Measurements from ENCODE around the gene PSME2. TPM values are rescaled to one million over a fixed set of nuclear protein-coding genes. Genes with fewer than 3 reads are reported as not detected.

The PSME2 gene
- total RNA-seq, 2 experiments from 2014 or later: 81.7 to 83.2 TPM

GRCh38 chr14:24116128-24116814, 30.1 kb downstream of the PSME2 start:
- ATAC-seq (ENCODE audit: poor library complexity) (no peak), DNase-seq (peak in 1 of 14 experiments; percentile 21)
- intact Hi-C loops (cut with DNase I, micrococcal nuclease): loop anchor here in 1 of 2 experiments (2.0 to 10.0 kb wide), 3 partner anchors 29 to 551 kb away; partner anchors contain the start of gene AP1G2
- CTCF ChIA-PET: interaction anchor here (0.8 to 1.7 kb wide), 4 partner anchors 20 to 217 kb away, joined by 3 to 6 read pairs (median 4); partner anchors contain the start of genes IRF9 and PSME1
- Histone ChIP-seq H3K4me1 (ENCODE audit: insufficient read depth, low read length) (peaks cover 37% of the 10 kb centered on the region), H3K4me3 (ENCODE audit: low read length) (peak overlapping the region; percentile 77), H3K9me3 (ENCODE audit: control insufficient read depth in 1 of 2, insufficient read depth in 1 of 2, low read length in 2 of 2) (no peaks in the 10 kb centered on the region), H3K36me3 (ENCODE audit: insufficient read depth, low read length) (peaks cover 44% of the 10 kb centered on the region), H3K27ac (ENCODE audit: low read depth in 1 of 2, low read length in 2 of 2) (no peak overlapping the region), H3K27me3 (ENCODE audit: control insufficient read depth in 1 of 2, insufficient read depth in 2 of 2, low read length in 2 of 2) (no peaks in the 10 kb centered on the region)
- TF ChIP-seq, protein P1, sequence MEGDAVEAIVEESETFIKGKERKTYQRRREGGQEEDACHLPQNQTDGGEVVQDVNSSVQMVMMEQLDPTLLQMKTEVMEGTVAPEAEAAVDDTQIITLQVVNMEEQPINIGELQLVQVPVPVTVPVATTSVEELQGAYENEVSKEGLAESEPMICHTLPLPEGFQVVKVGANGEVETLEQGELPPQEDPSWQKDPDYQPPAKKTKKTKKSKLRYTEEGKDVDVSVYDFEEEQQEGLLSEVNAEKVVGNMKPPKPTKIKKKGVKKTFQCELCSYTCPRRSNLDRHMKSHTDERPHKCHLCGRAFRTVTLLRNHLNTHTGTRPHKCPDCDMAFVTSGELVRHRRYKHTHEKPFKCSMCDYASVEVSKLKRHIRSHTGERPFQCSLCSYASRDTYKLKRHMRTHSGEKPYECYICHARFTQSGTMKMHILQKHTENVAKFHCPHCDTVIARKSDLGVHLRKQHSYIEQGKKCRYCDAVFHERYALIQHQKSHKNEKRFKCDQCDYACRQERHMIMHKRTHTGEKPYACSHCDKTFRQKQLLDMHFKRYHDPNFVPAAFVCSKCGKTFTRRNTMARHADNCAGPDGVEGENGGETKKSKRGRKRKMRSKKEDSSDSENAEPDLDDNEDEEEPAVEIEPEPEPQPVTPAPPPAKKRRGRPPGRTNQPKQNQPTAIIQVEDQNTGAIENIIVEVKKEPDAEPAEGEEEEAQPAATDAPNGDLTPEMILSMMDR (IDR thresholded peaks at IDR 0.05): no peak
- H3K27me3 Mint-ChIP-seq: no peaks in the 10 kb centered on the region
- H3K4me3 Mint-ChIP-seq: peak overlapping the region; percentile 98
- H3K9me3 Mint-ChIP-seq: no peaks in the 10 kb centered on the region
- POLR2A ChIA-PET: interaction anchor here (0.6 to 7.0 kb wide), 10 partner anchors 9 to 196 kb away, joined by 3 to 296 read pairs (median 24); partner anchors contain the start of genes CHMP4A, EMC9, FITM1 and IRF9
- peak overlapping the region; percentile 98 for H3K27ac Mint-ChIP-seq
- peaks cover 35% of the 10 kb centered on the region for H3K4me1 Mint-ChIP-seq (ENCODE audit: low read depth)
- peaks cover 77% of the 10 kb centered on the region for H3K36me3 Mint-ChIP-seq (ENCODE audit: low read depth)

DNA sequence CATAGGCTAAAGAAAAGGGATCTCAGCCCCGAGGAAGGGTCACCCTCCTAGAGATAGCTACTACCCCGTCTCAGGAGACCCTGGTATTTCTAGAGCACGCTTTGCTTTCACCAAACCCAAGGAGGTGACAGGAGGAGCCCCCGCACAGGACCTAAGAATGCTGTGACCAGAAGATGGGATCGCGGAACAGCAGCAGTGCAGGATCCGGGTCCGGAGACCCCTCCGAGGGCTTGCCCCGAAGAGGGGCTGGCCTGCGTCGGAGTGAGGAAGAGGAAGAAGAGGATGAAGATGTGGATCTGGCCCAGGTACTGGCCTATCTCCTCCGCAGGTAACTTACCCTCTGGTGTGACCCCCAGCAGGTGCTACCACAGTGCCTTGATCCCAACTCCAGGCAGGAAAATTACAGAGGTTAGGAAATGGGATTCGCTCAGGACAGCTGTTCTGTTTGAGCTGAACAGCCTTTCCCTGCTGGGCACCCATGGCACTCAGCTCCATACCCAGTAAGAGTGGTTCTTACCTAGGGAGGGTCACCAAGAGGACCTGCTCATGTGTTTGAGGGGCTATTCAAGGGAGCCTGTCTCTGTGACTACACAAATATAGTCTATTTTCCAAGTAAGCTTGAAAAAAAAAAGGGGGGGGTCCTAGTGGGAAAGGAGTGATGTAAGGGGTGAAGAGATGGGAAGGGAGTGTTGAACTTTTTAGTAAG, 30.8 kb downstream of the PSME2 start:
- POLR2A ChIA-PET: interaction anchor here (0.6 to 7.0 kb wide), 36 partner anchors 9 to 1020 kb away, joined by 3 to 296 read pairs (median 11); partner anchors contain the start of genes ACIN1, C14orf119, CARMIL3 and CBLN3
- intact Hi-C loops (cut with DNase I, micrococcal nuclease): loop anchor here (1.0 to 10.0 kb wide), 10 partner anchors 20 to 551 kb away; partner anchors contain the start of genes AP1G2 (in 1 of the 2), EMC9 (in 1 of the 2), IPO4 (in 1 of the 2) and IRF9 (in 1 of the 2)
- CTCF ChIA-PET: interaction anchor here (1.2 to 2.8 kb wide), 7 partner anchors 20 to 218 kb away, joined by 3 to 23 read pairs (median 6); partner anchors contain the start of genes EMC9, IRF9, PSME1 and RNF31
- H3K4me3 Mint-ChIP-seq: peak overlapping the region; percentile 98
- no peaks in the 10 kb centered on the region for H3K9me3 Mint-ChIP-seq
- no peaks in the 10 kb centered on the region for H3K27me3 Mint-ChIP-seq
- DNase-seq (no peak), ATAC-seq (ENCODE audit: poor library complexity) (no peak)
- peak overlapping the region; percentile 98 for H3K27ac Mint-ChIP-seq
- Histone ChIP-seq H3K27me3 (ENCODE audit: control insufficient read depth in 1 of 2, insufficient read depth in 2 of 2, low read length in 2 of 2) (no peaks in the 10 kb centered on the region), H3K9me3 (ENCODE audit: control insufficient read depth in 1 of 2, insufficient read depth in 1 of 2, low read length in 2 of 2) (no peaks in the 10 kb centered on the region), H3K27ac (ENCODE audit: low read depth in 1 of 2, low read length in 2 of 2) (peak overlapping the region; percentile 98 to 99), H3K36me3 (ENCODE audit: insufficient read depth, low read length) (peaks cover 37% of the 10 kb centered on the region), H3K4me1 (ENCODE audit: insufficient read depth, low read length) (peaks cover 39% of the 10 kb centered on the region), H3K4me3 (ENCODE audit: low read length) (peak overlapping the region; percentile 77)
- H3K4me1 Mint-ChIP-seq (ENCODE audit: low read depth): peaks cover 35% of the 10 kb centered on the region
- peaks cover 70% of the 10 kb centered on the region for H3K36me3 Mint-ChIP-seq (ENCODE audit: low read depth)
- TF ChIP-seq, protein P1 (IDR thresholded peaks at IDR 0.05): no peak

Data from CD4-positive, alpha-beta T cell (primary cell).